ENCODE data around the gene PTPRN2.

The PTPRN2 gene

GRCh38 chr7:158527915-158528502, 59.6 kb downstream of the PTPRN2 start:
- no peak for TF ChIP-seq CTCF (IDR thresholded peaks at IDR 0.05)
- Histone ChIP-seq H3K4me2 (ENCODE audit: low read length) (no peak overlapping the region), H3K36me3 (ENCODE audit: control insufficient read depth, insufficient read depth, low read length) (no peaks in the 10 kb centered on the region), H3K27ac (no peak overlapping the region), H3K27me3 (ENCODE audit: control insufficient read depth, insufficient read depth, low read length) (no peaks in the 10 kb centered on the region), H3K9me3 (ENCODE audit: control insufficient read depth, low read length) (no peaks in the 10 kb centered on the region), H2AFZ (no peak overlapping the region), H3K4me3 (ENCODE audit: low read depth, low read length) (no peak overlapping the region), H3K79me2 (no peaks in the 10 kb centered on the region), H3K9ac (no peak overlapping the region), H3K4me1 (peaks cover 4% of the 10 kb centered on the region)

- Histone ChIP-seq H3K4me1 (peaks cover 4% of the 10 kb centered on the region), H3K9me3 (ENCODE audit: control insufficient read depth, low read length) (no peaks in the 10 kb centered on the region), H2AFZ (no peak overlapping the region), H3K36me3 (ENCODE audit: control insufficient read depth, insufficient read depth, low read length) (no peaks in the 10 kb centered on the region), H3K79me2 (peaks cover 2% of the 10 kb centered on the region), H3K4me2 (ENCODE audit: low read length) (no peak overlapping the region), H3K4me3 (ENCODE audit: low read depth, low read length) (no peak overlapping the region), H3K9ac (no peak overlapping the region), H3K27ac (no peak overlapping the region), H3K27me3 (ENCODE audit: control insufficient read depth, insufficient read depth, low read length) (no peaks in the 10 kb centered on the region)
- no peak for TF ChIP-seq CTCF (IDR thresholded peaks at IDR 0.05)
Observed at GRCh38 chr7:158527495-158527894, 60.1 kb downstream of the PTPRN2 start.

- Histone ChIP-seq H3K4me1 (peaks cover 4% of the 10 kb centered on the region), H3K79me2 (peaks cover 2% of the 10 kb centered on the region), H3K4me2 (ENCODE audit: low read length) (no peak overlapping the region), H3K9me3 (ENCODE audit: control insufficient read depth, low read length) (no peaks in the 10 kb centered on the region), H3K27me3 (ENCODE audit: control insufficient read depth, insufficient read depth, low read length) (no peaks in the 10 kb centered on the region), H2AFZ (no peak overlapping the region), H3K27ac (no peak overlapping the region), H3K4me3 (ENCODE audit: low read depth, low read length) (no peak overlapping the region), H3K9ac (no peak overlapping the region), H3K36me3 (ENCODE audit: control insufficient read depth, insufficient read depth, low read length) (no peaks in the 10 kb centered on the region)
- TF ChIP-seq CTCF (IDR thresholded peaks at IDR 0.05) = no peak
Observed at GRCh38 chr7:158527038-158527437, 60.6 kb downstream of the PTPRN2 start.

GRCh38 chr7:158526531-158526930, 61.1 kb downstream of the PTPRN2 start:
- Histone ChIP-seq H2AFZ (no peak overlapping the region), H3K9ac (no peak overlapping the region), H3K79me2 (peaks cover 2% of the 10 kb centered on the region), H3K27ac (no peak overlapping the region), H3K4me3 (ENCODE audit: low read depth, low read length) (no peak overlapping the region), H3K36me3 (ENCODE audit: control insufficient read depth, insufficient read depth, low read length) (no peaks in the 10 kb centered on the region), H3K4me2 (ENCODE audit: low read length) (no peak overlapping the region), H3K27me3 (ENCODE audit: control insufficient read depth, insufficient read depth, low read length) (no peaks in the 10 kb centered on the region), H3K9me3 (ENCODE audit: control insufficient read depth, low read length) (no peaks in the 10 kb centered on the region), H3K4me1 (peaks cover 4% of the 10 kb centered on the region)
- no peak for TF ChIP-seq CTCF (IDR thresholded peaks at IDR 0.05)

Measured in parathyroid adenoma (tissue), 2 donors.